ENCODE measurements around the gene ZSCAN5A.
"Not testable (repeated sequence)": the region's sequence is repeated elsewhere in the genome, so short reads cannot be mapped to it uniquely, and the experiment has no call there.

ZSCAN5A gene, protein sequence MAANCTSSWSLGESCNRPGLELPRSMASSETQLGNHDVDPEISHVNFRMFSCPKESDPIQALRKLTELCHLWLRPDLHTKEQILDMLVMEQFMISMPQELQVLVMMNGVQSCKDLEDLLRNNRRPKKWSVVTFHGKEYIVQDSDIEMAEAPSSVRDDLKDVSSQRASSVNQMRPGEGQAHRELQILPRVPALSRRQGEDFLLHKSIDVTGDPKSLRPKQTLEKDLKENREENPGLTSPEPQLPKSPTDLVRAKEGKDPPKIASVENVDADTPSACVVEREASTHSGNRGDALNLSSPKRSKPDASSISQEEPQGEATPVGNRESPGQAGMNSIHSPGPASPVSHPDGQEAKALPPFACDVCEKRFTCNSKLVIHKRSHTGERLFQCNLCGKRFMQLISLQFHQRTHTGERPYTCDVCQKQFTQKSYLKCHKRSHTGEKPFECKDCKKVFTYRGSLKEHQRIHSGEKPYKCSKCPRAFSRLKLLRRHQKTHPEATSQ

DNA sequence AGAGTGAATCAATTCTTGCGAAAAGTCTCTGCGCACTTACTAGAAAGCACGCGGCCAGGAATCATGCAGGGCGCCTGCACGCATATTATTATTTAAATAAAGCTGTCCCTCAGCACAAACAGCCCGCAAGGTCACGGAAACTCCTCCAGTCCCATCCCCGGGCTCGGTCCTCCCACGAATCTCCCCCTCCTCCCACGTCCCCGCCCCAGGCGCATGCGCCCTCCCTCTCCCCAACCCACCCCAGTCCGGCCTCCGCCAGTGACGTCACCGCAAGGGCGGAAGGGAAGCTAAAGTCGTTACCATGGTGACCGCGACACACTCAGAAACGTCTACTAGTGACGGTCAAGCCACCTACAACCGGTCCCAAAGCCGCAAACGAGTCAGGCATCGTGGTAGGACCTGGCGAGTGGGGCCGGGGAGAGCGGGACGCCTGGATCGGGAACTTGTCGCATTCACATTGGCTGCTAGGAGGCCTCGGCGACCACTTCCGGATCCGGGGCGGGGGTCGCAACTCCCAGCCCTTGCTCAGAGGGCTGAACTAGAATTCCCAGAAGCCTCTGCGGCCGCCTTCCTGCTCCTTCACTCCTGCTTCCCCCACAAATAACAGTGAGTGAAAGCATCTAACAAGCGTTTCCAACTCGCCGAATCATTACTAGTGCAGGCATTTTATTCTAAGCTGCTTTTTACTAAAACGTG, at the start of gene ZSCAN5A:
TSS of gene ZSCAN5A (minus strand) at position 459 of the 696 bp plus-strand sequence. CDS start 89,793 bp downstream, outside the sequence.
- DNase-seq, result peak; percentile 97

GRCh38 chr19:56360841-56361240, 46.2 kb upstream of the ZSCAN5A start:
- no peak for DNase-seq

DNA sequence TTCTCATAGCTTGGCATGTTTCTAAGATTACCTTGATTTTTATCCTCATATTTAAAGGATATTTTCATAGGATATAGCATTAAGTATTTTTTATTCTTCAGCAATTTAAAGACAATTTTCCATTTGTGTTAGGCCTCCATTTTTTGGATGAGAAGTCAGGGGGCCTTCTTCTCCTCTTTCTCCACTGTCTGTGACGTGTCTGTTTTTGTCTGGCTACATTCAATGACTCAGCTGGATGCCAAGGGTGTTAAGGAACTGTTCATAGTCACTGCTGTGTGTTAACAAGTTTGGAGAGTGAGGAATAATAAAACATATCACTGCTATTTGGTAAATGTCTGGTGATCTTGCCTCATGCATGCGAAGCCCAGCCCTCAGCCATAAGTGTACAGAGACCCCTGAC, 42.3 kb upstream of the ZSCAN5A start:
- no peak for DNase-seq

- DNase-seq, result no peak
Measured at GRCh38 chr19:56355517-56355916, 40.9 kb upstream of the ZSCAN5A start.

DNA sequence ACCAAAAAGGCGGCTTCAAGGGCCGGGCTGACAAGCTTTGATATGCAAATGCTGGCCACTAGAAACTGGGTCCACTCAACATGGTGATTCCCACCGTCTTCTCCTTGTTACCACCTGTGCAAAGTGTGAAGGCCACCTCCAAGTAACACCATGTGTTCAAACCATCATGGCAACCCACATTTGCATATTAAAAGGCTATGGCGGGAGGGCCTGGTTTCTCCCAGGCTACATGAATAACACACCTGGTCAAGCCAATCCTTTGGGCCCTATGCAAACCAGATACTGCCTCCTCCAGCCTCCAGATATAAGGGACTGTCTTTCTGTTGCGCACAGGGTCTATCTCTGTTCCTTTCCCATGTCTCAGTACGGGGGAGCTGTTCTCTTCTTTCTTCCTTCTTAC, 36.6 kb upstream of the ZSCAN5A start:
- DNase-seq, result no peak

DNA sequence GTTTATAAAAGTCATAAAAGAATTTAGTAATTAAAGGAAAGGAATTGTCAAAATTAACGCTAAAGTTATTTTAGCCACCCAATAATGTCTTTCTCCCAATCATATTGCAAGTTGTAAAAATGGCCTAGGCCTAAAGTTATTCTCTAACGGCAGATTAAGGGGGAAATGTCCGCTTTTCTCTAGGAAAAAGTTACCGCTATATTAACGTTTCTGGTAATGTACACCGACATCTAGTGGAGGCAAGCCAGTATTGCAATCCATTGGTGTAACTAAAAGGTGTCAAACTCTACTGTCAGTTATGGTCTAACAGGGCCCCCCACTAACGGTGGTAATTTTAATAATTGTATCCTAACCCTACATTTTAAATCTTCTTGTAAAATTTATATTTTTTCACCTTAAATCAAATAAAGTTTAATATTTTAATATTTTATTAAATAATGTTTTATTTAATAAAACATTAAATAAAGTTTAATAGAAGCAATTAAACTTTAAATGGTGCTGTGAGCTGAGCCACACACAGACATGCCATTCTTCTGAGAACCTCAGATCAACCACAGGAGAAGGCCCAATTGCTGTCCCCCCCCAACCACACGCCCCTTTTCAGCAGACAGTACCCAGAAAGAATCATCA, 35.9 kb upstream of the ZSCAN5A start:
- DNase-seq, result peak; percentile 23

GRCh38 chr19:56348289-56348877, 33.7 kb upstream of the ZSCAN5A start:
- no peak for DNase-seq

- no peak for DNase-seq
Measured at GRCh38 chr19:56347163-56347778, 32.6 kb upstream of the ZSCAN5A start.

- DNase-seq, result no peak
Measured at GRCh38 chr19:56341948-56342347, 27.3 kb upstream of the ZSCAN5A start.

DNA sequence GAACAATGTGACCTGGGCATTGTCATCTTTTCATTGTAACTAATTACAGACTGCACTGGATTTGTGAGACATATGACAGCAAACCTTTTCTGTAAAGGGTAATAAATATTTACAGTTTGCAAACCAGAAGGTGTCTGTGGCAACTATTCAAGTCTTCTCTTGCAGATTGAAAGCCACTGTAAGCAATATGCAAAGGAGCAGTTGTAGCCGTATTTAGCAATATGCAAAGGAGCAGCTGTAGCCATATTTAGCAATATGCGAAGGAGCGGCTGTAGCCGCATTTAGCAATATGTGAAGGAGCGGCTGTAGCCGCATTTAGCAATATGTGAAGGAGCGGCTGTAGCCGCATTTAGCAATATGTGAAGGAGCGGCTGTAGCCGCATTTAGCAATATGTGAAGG, 24.4 kb upstream of the ZSCAN5A start:
- not testable (repeated sequence) for DNase-seq

DNA sequence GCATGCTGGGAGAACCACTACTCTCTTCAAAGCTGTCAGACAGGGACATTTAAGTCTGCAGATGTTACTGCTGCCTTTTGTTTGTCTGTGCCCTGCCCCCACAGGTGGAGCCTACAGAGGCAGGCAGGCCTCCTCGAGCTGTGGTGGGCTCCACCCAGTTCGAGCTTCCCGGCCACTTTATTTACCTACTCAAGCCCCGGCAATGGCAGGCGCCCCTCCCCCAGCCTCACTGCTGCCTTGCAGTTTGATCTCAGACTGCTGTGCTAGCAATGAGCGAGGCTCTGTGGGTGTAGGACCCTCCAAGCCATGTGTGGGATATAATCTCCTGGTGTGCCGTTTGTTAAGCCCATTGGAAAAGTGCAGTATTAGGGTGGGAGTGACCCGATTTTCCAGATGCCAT, 22.4 kb upstream of the ZSCAN5A start:
- DNase-seq, result not testable (repeated sequence)

GRCh38 chr19:56335371-56335770, 20.7 kb upstream of the ZSCAN5A start:
- DNase-seq, result not testable (repeated sequence)

GRCh38 chr19:56333506-56333905, 18.9 kb upstream of the ZSCAN5A start:
- peak; percentile 5 for DNase-seq

- no peak for DNase-seq
Measured at GRCh38 chr19:56332695-56333094, 18.1 kb upstream of the ZSCAN5A start.

DNA sequence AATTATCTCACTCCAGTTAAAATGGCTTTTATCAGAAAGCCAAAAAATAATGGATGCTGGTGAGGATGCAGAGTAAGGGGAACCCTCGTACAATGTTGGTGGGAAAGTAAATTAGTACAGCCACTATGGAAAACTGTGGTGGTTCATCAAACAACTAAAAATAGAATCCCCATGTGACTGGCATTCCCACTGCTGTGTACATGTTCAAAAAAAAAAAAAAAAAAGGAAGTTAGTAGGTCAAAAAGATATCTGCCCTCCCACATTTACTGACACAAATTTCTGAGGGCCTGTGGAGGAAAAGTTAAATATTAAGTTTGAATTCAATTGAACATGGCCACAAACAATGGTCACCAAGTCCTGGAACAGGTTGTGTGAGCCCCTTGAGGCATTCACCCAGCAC, 9.8 kb upstream of the ZSCAN5A start:
- DNase-seq, result no peak

DNA sequence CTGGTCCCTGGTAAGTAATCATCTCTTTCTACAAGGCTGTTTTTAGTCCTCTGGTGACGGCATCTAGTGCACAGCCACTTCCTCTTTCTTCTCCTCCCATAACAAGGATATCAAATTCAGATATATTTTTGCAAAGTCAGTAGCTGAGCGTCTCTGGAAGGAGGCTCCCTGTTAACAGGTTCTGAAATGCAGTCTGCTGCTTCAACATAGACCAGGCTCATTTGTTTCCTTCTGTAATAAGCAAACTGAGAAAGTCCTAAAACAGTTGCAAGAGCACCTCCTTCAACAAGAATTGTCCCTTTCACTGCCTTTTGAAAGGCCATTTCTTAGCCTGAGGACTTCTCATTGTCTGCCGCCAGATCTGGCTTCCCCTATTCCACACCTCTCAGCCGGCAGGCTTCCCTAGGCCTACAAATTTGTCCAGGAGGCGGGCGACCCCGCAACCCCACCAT, 7.4 kb upstream of the ZSCAN5A start:
- no peak for DNase-seq

DNA sequence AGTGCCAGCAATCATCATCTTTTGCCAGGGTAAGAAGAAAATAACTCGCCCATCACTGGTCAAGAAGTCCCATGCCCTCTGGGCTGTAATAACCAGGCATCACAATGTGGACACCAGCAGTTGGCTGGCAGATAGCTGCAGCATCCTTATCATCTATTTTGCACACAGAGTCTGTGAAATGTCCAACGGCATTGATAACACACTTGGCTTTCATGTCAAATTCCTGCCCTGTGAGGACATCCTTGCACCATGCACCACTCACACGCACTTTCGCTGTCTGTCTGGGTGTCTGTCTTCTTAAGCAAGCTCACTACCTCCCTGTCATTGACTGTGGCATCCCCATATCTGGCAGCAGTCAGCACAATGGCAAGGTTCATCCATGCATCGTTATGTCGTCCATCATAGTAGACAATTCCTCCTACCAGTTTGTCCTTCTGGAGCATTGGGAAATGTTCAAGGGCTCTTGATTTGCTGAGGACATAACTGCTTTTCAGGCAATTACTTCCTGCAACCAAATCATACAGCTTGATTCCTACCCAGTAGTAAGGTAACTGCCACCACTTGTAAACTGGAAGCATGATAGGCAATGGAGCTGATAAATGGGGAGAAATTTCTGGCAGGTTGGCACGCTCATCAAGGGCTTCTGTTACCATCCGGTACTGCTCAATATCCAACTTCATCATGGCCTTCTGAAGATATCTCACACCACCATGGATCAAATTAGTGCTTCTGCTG, 6.8 kb upstream of the ZSCAN5A start:
- no peak for DNase-seq

DNA sequence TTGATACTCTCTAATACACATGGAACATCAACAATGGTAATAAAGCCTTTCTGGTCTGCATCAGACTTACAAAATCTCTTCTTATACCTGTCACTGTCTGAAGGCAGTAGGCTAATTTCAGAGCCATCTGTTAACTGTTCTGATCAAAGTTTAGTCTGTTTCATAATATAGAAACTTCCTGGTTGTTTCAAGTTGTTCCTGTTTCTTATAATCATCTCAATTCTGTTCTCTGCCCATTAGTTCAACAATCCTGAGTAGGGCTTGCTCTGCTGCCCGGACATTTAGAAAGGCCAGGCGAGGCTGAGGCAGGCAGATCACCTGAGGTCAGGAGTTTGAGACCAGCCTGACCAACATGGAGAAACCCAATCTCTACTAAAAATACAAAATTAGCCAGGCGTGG, 5.4 kb upstream of the ZSCAN5A start:
- DNase-seq, result no peak

DNA sequence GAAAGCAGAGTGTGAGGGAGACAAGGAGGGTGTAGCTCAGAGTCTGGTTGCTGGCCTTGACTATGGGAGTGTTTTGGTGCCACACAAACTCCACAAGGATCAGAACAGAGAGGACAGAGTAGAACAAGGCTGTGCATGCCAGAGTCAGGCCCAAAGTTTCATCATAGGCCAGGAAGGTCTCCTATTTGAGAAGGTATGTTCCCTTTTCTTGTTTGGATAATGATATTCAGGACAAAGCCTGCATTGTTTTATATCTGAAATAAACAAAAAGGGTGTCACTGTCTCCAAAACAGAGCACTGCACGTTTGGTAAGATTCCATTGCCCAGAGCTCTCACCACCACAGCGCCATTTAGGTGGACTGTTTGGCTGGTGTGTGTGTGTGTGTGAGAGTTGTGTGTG, 3.1 kb upstream of the ZSCAN5A start:
- no peak for DNase-seq

DNA sequence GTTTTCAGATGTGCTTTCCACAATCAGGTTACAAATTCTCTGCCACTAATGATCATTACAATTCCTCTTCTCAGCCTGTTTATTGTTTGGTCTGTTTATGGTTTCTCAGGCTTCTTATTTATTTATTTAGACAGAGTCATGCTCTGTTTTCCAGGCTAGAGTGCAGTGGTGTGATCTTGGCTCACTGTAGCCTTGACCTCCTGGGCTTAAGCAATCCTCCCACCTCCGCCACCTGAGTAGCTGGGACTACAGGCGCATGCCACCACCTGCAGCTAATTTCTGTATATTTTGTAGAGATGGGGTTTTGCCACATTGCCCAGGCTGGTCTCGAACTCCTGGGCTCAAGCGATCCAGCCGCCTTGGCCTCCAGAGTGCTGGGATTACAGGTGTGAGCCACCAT, 2.1 kb upstream of the ZSCAN5A start:
- DNase-seq, result no peak

DNA sequence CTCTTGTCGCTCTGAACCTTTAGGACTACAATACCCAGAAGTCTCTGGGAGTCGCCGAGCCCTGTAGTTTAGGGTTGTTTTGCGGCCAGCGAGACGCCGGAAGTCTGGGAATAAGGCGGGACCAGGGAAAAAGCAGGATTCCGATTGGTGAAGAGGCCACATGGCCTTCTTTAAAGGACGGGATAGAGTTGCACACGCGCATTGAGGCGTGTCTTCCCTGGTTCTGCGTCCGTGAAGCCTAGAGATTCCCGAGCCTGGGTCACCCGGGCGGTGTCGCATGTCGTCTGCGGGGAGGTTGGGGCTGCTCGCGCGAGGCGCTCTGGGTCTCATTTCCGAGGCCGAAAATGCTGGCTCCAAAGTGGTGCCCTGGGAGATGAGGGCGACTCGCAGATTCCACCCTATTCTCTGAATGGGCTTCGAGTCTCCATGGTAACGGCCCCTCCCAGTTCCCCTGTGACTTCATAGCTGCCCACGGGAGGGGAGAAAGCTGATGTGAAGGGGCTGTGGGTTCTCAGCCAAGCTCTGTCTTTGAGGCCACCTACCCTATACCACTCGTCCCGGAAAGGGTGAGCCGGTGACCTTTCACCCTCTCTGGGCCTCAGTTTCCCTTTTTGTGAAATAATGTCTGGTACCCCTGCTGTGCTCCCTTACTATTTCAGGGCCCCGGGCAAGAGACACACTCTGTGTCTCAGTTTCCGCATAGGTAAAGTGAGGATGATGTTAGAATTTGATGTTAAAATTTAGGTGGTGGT, 614 bp upstream of the ZSCAN5A start:
- peak; percentile 97 for DNase-seq
